Measurements from ENCODE around the gene ZNF804B.
"Not testable (repeated sequence)": the region's sequence is repeated elsewhere in the genome, so short reads cannot be mapped to it uniquely, and the experiment has no call there.

Gene ZNF804B

DNA sequence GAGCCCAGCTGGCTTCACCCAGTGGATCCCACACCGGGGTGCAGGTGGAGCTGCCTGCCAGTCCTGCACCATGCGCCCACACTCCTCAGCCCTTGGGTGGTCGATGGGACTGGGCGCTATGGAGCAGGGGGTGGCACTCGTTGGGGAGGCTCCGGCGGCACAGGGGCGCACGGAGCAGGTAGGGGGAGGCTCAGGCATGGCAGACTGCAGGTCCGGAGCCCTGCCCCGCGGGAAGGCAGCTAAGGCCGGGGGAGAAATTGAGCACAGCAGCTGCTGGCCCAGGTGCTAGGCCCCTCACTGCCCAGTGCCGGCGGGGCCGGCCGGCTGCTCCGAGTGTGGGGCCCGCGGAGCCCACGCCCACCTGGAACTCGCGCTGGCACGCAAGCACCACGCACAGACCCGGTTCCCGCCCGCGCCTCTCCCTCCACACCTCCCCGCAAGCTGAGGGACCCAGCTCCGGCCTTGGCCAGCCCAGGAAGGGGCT, 469.2 kb downstream of the ZNF804B start:
- not testable (repeated sequence) for H3K36me3 ChIP-seq (ENCODE audit: control insufficient read depth in 1 of 2, insufficient read depth in 2 of 2, low read length in 2 of 2); H3K4ac ChIP-seq (ENCODE audit: low read depth, low read length); H3K4me3 ChIP-seq (ENCODE audit: low read depth, low read length); H3K4me2 ChIP-seq (ENCODE audit: low read length); H3K4me1 ChIP-seq (ENCODE audit: control insufficient read depth in 1 of 2, insufficient read depth in 2 of 2, low read length in 2 of 2); H3K23ac ChIP-seq (ENCODE audit: low read length); H4K12ac ChIP-seq (ENCODE audit: low read depth, low read length); H3K27me3 ChIP-seq (ENCODE audit: insufficient read depth, low read length); H3K18ac ChIP-seq (ENCODE audit: low read length); H3K27ac ChIP-seq (ENCODE audit: low read depth, low read length); H3K9me3 ChIP-seq (ENCODE audit: insufficient read depth, low read depth, low read length); H3K79me1 ChIP-seq (ENCODE audit: low read length); H2BK120ac ChIP-seq (ENCODE audit: insufficient read depth, low read length, poor library complexity); H4K8ac ChIP-seq (ENCODE audit: low read depth, low read length); H2BK12ac ChIP-seq (ENCODE audit: low read length); H2AFZ ChIP-seq (ENCODE audit: insufficient read depth, low read length, poor library complexity); H3K9ac ChIP-seq (ENCODE audit: low read length); H2BK5ac ChIP-seq (ENCODE audit: low read depth, low read length, poor library complexity); H2AK5ac ChIP-seq (ENCODE audit: low read length); DNase-seq; H3K79me2 ChIP-seq (ENCODE audit: control insufficient read depth, insufficient read depth, low read length, poor library complexity); H4K91ac ChIP-seq (ENCODE audit: low read depth, low read length); H3K14ac ChIP-seq (ENCODE audit: low read length)
- WGBS (ENCODE audit: extremely low coverage, insufficient coverage, insufficient read length) = no CpG with 5 or more reads among the region's 31 CpGs

- H3K9ac ChIP-seq (ENCODE audit: low read length) = no peak overlapping the region
- no peaks in the 10 kb centered on the region for H3K27me3 ChIP-seq (ENCODE audit: insufficient read depth, low read length)
- no peak overlapping the region for H2BK120ac ChIP-seq (ENCODE audit: insufficient read depth, low read length, poor library complexity)
- no peak overlapping the region for H3K4me2 ChIP-seq (ENCODE audit: low read length)
- no peak overlapping the region for H4K8ac ChIP-seq (ENCODE audit: low read depth, low read length)
- H3K79me2 ChIP-seq (ENCODE audit: control insufficient read depth, insufficient read depth, low read length, poor library complexity) = no peaks in the 10 kb centered on the region
- H3K27ac ChIP-seq (ENCODE audit: low read depth, low read length) = no peak overlapping the region
- H2AFZ ChIP-seq (ENCODE audit: insufficient read depth, low read length, poor library complexity) = no peak overlapping the region
- H3K9me3 ChIP-seq (ENCODE audit: insufficient read depth, low read depth, low read length) = no peaks in the 10 kb centered on the region
- H3K23ac ChIP-seq (ENCODE audit: low read length) = no peak overlapping the region
- H3K18ac ChIP-seq (ENCODE audit: low read length) = no peak overlapping the region
- no peak overlapping the region for H4K91ac ChIP-seq (ENCODE audit: low read depth, low read length)
- H2BK12ac ChIP-seq (ENCODE audit: low read length) = no peak overlapping the region
- H4K12ac ChIP-seq (ENCODE audit: low read depth, low read length) = no peak overlapping the region
- no peak overlapping the region for H2AK5ac ChIP-seq (ENCODE audit: low read length)
- no peak for DNase-seq
- no peak overlapping the region for H3K4me3 ChIP-seq (ENCODE audit: low read depth, low read length)
- no peaks in the 10 kb centered on the region for H3K4me1 ChIP-seq (ENCODE audit: control insufficient read depth in 1 of 2, insufficient read depth in 2 of 2, low read length in 2 of 2)
- no peaks in the 10 kb centered on the region for H3K79me1 ChIP-seq (ENCODE audit: low read length)
- no peak overlapping the region for H2BK5ac ChIP-seq (ENCODE audit: low read depth, low read length, poor library complexity)
- no peak overlapping the region for H3K14ac ChIP-seq (ENCODE audit: low read length)
- H3K36me3 ChIP-seq (ENCODE audit: control insufficient read depth in 1 of 2, insufficient read depth in 2 of 2, low read length in 2 of 2) = no peaks in the 10 kb centered on the region
- H3K4ac ChIP-seq (ENCODE audit: low read depth, low read length) = no peak overlapping the region
Observed at GRCh38 chr7:89238156-89238555, 478.7 kb downstream of the ZNF804B start.

- H2BK12ac ChIP-seq (ENCODE audit: low read length) = no peak overlapping the region
- no peak overlapping the region for H2AFZ ChIP-seq (ENCODE audit: insufficient read depth, low read length, poor library complexity)
- H2BK5ac ChIP-seq (ENCODE audit: low read depth, low read length, poor library complexity) = no peak overlapping the region
Observed at GRCh38 chr7:89246196-89246595, 486.7 kb downstream of the ZNF804B start.

GRCh38 chr7:89247207-89247606, 487.7 kb downstream of the ZNF804B start:
- Histone ChIP-seq H3K18ac (ENCODE audit: low read length) (no peak overlapping the region), H4K12ac (ENCODE audit: low read depth, low read length) (no peak overlapping the region), H3K4ac (ENCODE audit: low read depth, low read length) (no peak overlapping the region), H3K27me3 (ENCODE audit: insufficient read depth, low read length) (no peaks in the 10 kb centered on the region), H3K9ac (ENCODE audit: low read length) (no peak overlapping the region), H2BK5ac (ENCODE audit: low read depth, low read length, poor library complexity) (no peak overlapping the region), H2BK12ac (ENCODE audit: low read length) (no peak overlapping the region), H3K4me3 (ENCODE audit: low read depth, low read length) (no peak overlapping the region), H3K4me2 (ENCODE audit: low read length) (no peak overlapping the region), H3K27ac (ENCODE audit: low read depth, low read length) (no peak overlapping the region), H4K91ac (ENCODE audit: low read depth, low read length) (no peak overlapping the region), H4K8ac (ENCODE audit: low read depth, low read length) (no peak overlapping the region), H3K14ac (ENCODE audit: low read length) (no peak overlapping the region), H3K36me3 (ENCODE audit: control insufficient read depth in 1 of 2, insufficient read depth in 2 of 2, low read length in 2 of 2) (no peaks in the 10 kb centered on the region), H3K79me2 (ENCODE audit: control insufficient read depth, insufficient read depth, low read length, poor library complexity) (no peaks in the 10 kb centered on the region), H2AFZ (ENCODE audit: insufficient read depth, low read length, poor library complexity) (no peak overlapping the region), H3K79me1 (ENCODE audit: low read length) (no peaks in the 10 kb centered on the region), H2AK5ac (ENCODE audit: low read length) (no peak overlapping the region), H2BK120ac (ENCODE audit: insufficient read depth, low read length, poor library complexity) (no peak overlapping the region), H3K23ac (ENCODE audit: low read length) (no peak overlapping the region), H3K9me3 (ENCODE audit: insufficient read depth, low read depth, low read length) (peaks cover 6% of the 10 kb centered on the region), H3K4me1 (ENCODE audit: control insufficient read depth in 1 of 2, insufficient read depth in 2 of 2, low read length in 2 of 2) (no peaks in the 10 kb centered on the region)
- DNase-seq = no peak
- WGBS (ENCODE audit: extremely low coverage, insufficient coverage, insufficient read length) = no CpG with 5 or more reads among the region's 3 CpGs

More at GRCh38 chr7:89246196-89246595, 486.7 kb downstream of the ZNF804B start:
- H2BK120ac ChIP-seq (ENCODE audit: insufficient read depth, low read length, poor library complexity) = no peak overlapping the region
- H3K79me1 ChIP-seq (ENCODE audit: low read length) = no peaks in the 10 kb centered on the region
- H3K4ac ChIP-seq (ENCODE audit: low read depth, low read length) = no peak overlapping the region
- no peak overlapping the region for H3K4me3 ChIP-seq (ENCODE audit: low read depth, low read length)
- peaks cover 6% of the 10 kb centered on the region for H3K9me3 ChIP-seq (ENCODE audit: insufficient read depth, low read depth, low read length)
- H3K4me1 ChIP-seq (ENCODE audit: control insufficient read depth in 1 of 2, insufficient read depth in 2 of 2, low read length in 2 of 2) = no peaks in the 10 kb centered on the region
- no peak overlapping the region for H4K12ac ChIP-seq (ENCODE audit: low read depth, low read length)
- H4K91ac ChIP-seq (ENCODE audit: low read depth, low read length) = no peak overlapping the region
- no peaks in the 10 kb centered on the region for H3K27me3 ChIP-seq (ENCODE audit: insufficient read depth, low read length)
- H3K14ac ChIP-seq (ENCODE audit: low read length) = no peak overlapping the region
- no peaks in the 10 kb centered on the region for H3K36me3 ChIP-seq (ENCODE audit: control insufficient read depth in 1 of 2, insufficient read depth in 2 of 2, low read length in 2 of 2)
- H3K4me2 ChIP-seq (ENCODE audit: low read length) = no peak overlapping the region
- H3K79me2 ChIP-seq (ENCODE audit: control insufficient read depth, insufficient read depth, low read length, poor library complexity) = no peaks in the 10 kb centered on the region
- H3K9ac ChIP-seq (ENCODE audit: low read length) = no peak overlapping the region
- H3K23ac ChIP-seq (ENCODE audit: low read length) = no peak overlapping the region
- H4K8ac ChIP-seq (ENCODE audit: low read depth, low read length) = no peak overlapping the region
- no peak overlapping the region for H3K18ac ChIP-seq (ENCODE audit: low read length)
- H3K27ac ChIP-seq (ENCODE audit: low read depth, low read length) = no peak overlapping the region
- DNase-seq = no peak
- H2AK5ac ChIP-seq (ENCODE audit: low read length) = no peak overlapping the region
